Lung (tissue), 12 donors: ENCODE results near the gene BMP7. TPM values are rescaled to one million over a fixed set of nuclear protein-coding genes. Genes with fewer than 3 reads are reported as not detected.

Source experiments
- ATAC-seq: fragments of 200-7000 bp; cut with Tn5 transposase; one replicate; pipeline ENCODE4 v1.9.1; 2020; ENCODE audit warnings: moderate number of reproducible peaks; ENCODE audit not compliant: insufficient read depth, low FRiP score
- DNase-seq, 3 donors: peaks; one replicate each; pipeline ENCODE4 v3.0.0-alpha.2; 2013 to 2017
- H3K27ac ChIP-seq, 2 donors: one replicate each; pipeline ENCODE4 v1.5.1; 2013; ENCODE audit warnings: mild to moderate bottlenecking in 2 of 2, moderate library complexity in 2 of 2, control low read depth in 1 of 2, inconsistent platforms in 1 of 2, low read depth in 1 of 2, low read length in 1 of 2
- H3K27me3 ChIP-seq, 3 donors: one replicate each; pipeline ENCODE4 v1.5.1; 2013; ENCODE audit warnings: low read length in 2 of 3; ENCODE audit not compliant: control insufficient read depth in 3 of 3, insufficient read depth in 3 of 3
- H3K36me3 ChIP-seq, 4 donors: one replicate each; pipeline ENCODE4 v1.5.1; 2013; ENCODE audit warnings: low read length in 4 of 4, mild to moderate bottlenecking in 1 of 4, moderate library complexity in 1 of 4; ENCODE audit not compliant: control insufficient read depth in 4 of 4, insufficient read depth in 4 of 4
- H3K4me1 ChIP-seq, 5 donors: one replicate each; pipeline ENCODE4 v1.5.1; 2013; ENCODE audit warnings: low read length in 5 of 5, mild to moderate bottlenecking in 2 of 5, moderate library complexity in 1 of 5; ENCODE audit not compliant: control insufficient read depth in 5 of 5, insufficient read depth in 5 of 5
- H3K4me3 ChIP-seq: one replicate; pipeline ENCODE4 v1.5.1; 2013; ENCODE audit warnings: mild to moderate bottlenecking, control low read depth, moderate library complexity
- H3K9ac ChIP-seq, 2 donors: one replicate each; pipeline ENCODE4 v1.5.1; 2013; ENCODE audit warnings: low read length in 2 of 2, control low read depth in 1 of 2; ENCODE audit not compliant: insufficient read depth in 1 of 2
- H3K9me3 ChIP-seq, 4 donors: one replicate each; pipeline ENCODE4 v1.5.1; 2013; ENCODE audit warnings: low read length in 3 of 4, mild to moderate bottlenecking in 1 of 4, moderate library complexity in 1 of 4; ENCODE audit not compliant: control insufficient read depth in 4 of 4, insufficient read depth in 3 of 4
- WGBS, 2 donors: extraction: QIAGEN DNeasy Blood & Tissue Kit; methylation state at CpG; one replicate each; pipeline ENCODE4 v1.1.7; 2013; 5-methylcytosine and 5-hydroxymethylcytosine counted together
- polyA plus RNA-seq, 2 donors: library from polyadenylated mRNA; stranded (reverse); fragments of 200-250 nt; gene quantifications; one replicate each; pipeline ENCODE4 v1.2.1, GENCODE V29; 2013
- total RNA-seq, 2 donors: library from RNA; depleted of rRNA in 1 of 2; stranded (reverse); fragments of >200 nt in 1 of 2; gene quantifications; one replicate each; pipeline ENCODE4 v1.2.1, GENCODE V29; 2014 to 2021
- TF ChIP-seq, protein P1 (sequence below): IDR thresholded peaks from 2 replicates; pipeline ENCODE4 v1.5.1; 2012; ENCODE audit warnings: mild to moderate bottlenecking; ENCODE audit errors: control extremely low read depth, extremely low read depth
- donor health status: control.
- donor health status: control.
- donor health status: Bipolar disorder and iron deficiency.
- donor health status: healthy.
- donor health status: DM: yes; HTN: yes; CAD: no.

BMP7 gene
- total and polyA plus RNA-seq, 4 donors, result 0.67 to 10.3 (median 1.4) TPM

DNA sequence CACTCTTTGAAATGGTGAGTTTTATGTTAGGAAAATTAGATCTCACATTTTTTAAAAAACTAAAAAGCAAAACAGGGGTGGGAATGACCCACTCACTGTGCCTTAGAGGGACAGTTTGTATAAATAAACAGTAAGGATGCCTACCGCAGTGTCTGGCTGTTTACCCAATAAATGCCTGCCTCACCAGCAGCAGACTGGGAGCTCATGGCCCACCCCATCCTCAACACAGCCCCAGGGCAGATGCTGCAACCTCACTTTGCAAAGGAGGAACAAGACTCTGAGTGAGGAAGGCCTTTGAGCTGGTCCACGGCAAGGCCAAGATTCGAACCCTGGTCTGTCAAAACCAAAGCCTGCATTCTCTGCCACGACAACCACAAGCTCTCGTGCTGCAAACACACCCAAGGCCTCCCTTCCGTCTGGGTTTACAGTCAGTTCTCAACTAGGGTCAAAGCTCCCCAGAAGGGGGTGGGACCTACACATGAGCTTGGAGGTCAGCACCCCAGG, 77.8 kb downstream of the BMP7 start:
- no peak for ATAC-seq
- DNase-seq, result no peak

DNA sequence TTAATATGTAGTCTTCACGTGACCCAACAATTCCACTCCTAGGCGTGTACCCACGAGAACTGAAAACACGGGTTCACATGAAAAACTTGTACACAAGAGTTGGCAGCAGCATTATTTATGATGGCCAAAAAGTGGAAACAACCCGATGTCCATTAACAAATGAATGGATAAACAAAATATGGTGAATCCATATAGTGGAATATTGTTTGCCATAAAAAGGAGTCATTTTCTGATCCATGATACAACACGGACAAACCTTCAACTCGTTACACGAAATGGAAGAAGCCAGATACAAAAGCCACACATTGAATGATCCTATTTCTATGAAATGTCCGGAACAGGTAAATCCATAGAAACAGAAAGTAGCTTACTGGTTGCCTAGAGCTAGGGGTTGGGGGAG, 78.4 kb downstream of the BMP7 start:
- ATAC-seq (no peak), DNase-seq (no peak)
- WGBS, 2 donors, result 83 to 94% methylated on average over 9 of the region's 9 CpGs
- H3K4me3 ChIP-seq, result no peak overlapping the region
- H3K9me3 ChIP-seq, result no peaks in the 10 kb centered on the region
- no peaks in the 10 kb centered on the region for H3K4me1 ChIP-seq
- no peak overlapping the region for H3K27ac ChIP-seq
- H3K36me3 ChIP-seq, result peaks cover 0 to 4% (median 0%) of the 10 kb centered on the region in 4 donors
- H3K27me3 ChIP-seq, result no peaks in the 10 kb centered on the region
- TF ChIP-seq, protein P1, sequence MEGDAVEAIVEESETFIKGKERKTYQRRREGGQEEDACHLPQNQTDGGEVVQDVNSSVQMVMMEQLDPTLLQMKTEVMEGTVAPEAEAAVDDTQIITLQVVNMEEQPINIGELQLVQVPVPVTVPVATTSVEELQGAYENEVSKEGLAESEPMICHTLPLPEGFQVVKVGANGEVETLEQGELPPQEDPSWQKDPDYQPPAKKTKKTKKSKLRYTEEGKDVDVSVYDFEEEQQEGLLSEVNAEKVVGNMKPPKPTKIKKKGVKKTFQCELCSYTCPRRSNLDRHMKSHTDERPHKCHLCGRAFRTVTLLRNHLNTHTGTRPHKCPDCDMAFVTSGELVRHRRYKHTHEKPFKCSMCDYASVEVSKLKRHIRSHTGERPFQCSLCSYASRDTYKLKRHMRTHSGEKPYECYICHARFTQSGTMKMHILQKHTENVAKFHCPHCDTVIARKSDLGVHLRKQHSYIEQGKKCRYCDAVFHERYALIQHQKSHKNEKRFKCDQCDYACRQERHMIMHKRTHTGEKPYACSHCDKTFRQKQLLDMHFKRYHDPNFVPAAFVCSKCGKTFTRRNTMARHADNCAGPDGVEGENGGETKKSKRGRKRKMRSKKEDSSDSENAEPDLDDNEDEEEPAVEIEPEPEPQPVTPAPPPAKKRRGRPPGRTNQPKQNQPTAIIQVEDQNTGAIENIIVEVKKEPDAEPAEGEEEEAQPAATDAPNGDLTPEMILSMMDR, result no peak
- no peak overlapping the region for H3K9ac ChIP-seq

More for the DNA sequence above, 77.8 kb downstream of the BMP7 start:
- H3K27ac ChIP-seq, result no peak overlapping the region
- H3K4me3 ChIP-seq, result no peak overlapping the region
- no peaks in the 10 kb centered on the region for H3K27me3 ChIP-seq
- peaks cover 0 to 4% (median 0%) of the 10 kb centered on the region in 4 donors for H3K36me3 ChIP-seq
- H3K9ac ChIP-seq, result no peak overlapping the region
- TF ChIP-seq, protein P1, result no peak
- no peaks in the 10 kb centered on the region for H3K4me1 ChIP-seq
- WGBS, 2 donors, result 80 to 84% methylated on average over 6 of the region's 6 CpGs
- H3K9me3 ChIP-seq, result no peaks in the 10 kb centered on the region

DNA sequence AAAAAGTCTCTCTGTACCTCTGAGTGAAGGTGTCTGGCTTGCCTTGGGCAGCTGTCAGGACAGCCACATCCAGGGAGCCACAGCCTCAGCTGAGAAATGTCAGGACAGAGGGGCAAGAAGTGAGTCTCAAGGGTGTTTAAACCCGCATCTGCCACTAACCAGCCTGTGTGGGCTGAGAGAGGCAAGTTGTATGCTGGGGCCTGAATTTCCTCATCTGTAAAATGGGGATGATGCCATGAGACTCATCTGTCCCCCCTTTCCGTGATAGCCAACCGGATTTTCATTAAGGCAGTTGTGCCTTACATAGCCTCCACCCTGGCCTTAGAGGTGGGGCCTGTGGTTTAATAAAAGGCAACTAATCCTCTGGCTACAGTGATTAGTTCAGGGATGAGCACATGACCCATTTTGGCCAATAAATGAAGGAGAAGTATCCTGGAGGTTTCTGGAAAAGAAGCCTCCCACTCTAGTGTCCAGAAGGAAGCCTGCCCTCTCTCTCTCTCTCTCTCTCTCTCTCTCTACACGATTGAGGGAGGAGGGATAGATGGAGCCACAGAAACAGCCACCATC, 79.3 kb downstream of the BMP7 start:
- H3K9ac ChIP-seq, result no peak overlapping the region
- H3K4me1 ChIP-seq, result no peaks in the 10 kb centered on the region
- 87 to 91% methylated on average over 3 to 4 of the region's 4 CpGs for WGBS, 2 donors
- H3K27me3 ChIP-seq, result no peaks in the 10 kb centered on the region
- H3K4me3 ChIP-seq, result no peak overlapping the region
- TF ChIP-seq, protein P1, result no peak
- ATAC-seq (no peak), DNase-seq (no peak)
- no peaks in the 10 kb centered on the region for H3K36me3 ChIP-seq
- no peaks in the 10 kb centered on the region for H3K9me3 ChIP-seq
- no peak overlapping the region for H3K27ac ChIP-seq

DNA sequence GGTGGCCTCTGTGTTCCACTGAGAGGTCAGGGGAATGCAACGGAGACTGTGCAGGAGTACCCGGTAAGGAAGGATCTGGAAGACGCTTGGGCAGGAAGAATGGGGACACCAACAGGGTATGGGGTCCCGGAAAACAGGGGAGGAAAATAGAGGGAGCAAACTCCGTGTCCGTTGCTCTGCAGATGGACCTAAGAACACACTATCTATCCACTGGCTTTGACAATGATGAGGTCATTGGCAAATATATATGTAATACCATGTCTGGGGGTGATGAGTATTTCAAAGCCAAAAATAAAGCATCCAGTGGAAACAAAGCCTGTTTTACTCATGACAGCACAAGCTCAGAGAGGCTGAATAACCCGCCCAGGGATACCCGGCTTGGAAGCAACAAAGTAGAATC, 80.2 kb downstream of the BMP7 start:
- no peaks in the 10 kb centered on the region for H3K9me3 ChIP-seq
- H3K27ac ChIP-seq, result no peak overlapping the region
- WGBS, 2 donors, result 83 to 94% methylated on average over 8 of the region's 8 CpGs
- ATAC-seq (no peak), DNase-seq (no peak)
- no peak overlapping the region for H3K4me3 ChIP-seq
- no peaks in the 10 kb centered on the region for H3K4me1 ChIP-seq
- no peaks in the 10 kb centered on the region for H3K36me3 ChIP-seq
- no peaks in the 10 kb centered on the region for H3K27me3 ChIP-seq
- no peak overlapping the region for H3K9ac ChIP-seq
- TF ChIP-seq, protein P1, result no peak
